ENCODE results near the gene WDR48. TPM values are rescaled to one million over a fixed set of nuclear protein-coding genes. Genes with fewer than 3 reads are reported as not detected.

Gene WDR48
- total RNA-seq, 2 donors from 2014 or later = 26.9 to 31.8 TPM

GRCh38 chr3:39100500-39100886 is 48.7 kb downstream of the WDR48 start:
- Mint-ChIP-seq H3K27ac (no peak overlapping the region), H3K36me3 (no peaks in the 10 kb centered on the region), H3K27me3 (peaks cover 0 to under 1% of the 10 kb centered on the region in 2 donors), H3K4me1 (ENCODE audit: low read depth in 2 of 2) (peaks cover 4 to 6% of the 10 kb centered on the region in 2 donors), H3K9me3 (no peaks in the 10 kb centered on the region), H3K4me3 (no peak overlapping the region)
- no peak for ATAC-seq
- no peak for DNase-seq (ENCODE audit: low spot score)

DNA sequence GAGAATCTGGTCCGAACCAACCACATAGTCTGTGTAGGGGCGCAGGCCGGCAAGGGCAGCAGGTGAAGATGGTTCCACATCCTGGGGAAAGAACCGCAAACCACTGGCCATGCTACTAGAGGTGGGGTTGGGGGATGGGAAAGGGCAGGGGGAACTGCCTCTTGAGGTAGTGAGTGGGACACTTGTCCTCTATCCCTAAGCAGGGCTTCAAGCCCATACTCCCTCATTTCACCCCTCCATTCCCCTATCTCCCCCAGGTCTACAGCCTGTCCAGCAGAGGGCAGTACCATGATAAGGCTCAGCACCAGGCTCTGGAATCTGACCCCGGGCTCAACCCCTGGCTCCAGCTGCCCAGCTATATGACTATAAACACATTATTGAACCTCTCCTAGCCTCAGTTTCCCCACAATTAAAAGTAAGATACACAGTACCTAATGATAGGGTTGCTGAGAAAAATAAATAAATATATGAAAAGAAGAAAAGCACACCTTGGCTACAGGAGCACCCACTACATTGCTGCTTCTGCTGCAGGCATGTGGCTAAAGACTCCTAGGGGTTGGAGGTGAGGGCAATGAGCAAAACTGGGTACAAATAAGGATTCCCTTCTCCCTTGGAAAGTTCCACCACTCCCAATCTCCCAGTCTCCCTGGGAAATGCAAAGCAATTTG is 49.3 kb downstream of the WDR48 start:
- ATAC-seq (peak; percentile 59 to 62), DNase-seq (ENCODE audit: low spot score) (peak; percentile 56)
- Mint-ChIP-seq H3K27ac (no peak overlapping the region), H3K9me3 (no peaks in the 10 kb centered on the region), H3K36me3 (no peaks in the 10 kb centered on the region), H3K27me3 (peaks cover 5 to 7% of the 10 kb centered on the region in 2 donors), H3K4me3 (no peak overlapping the region), H3K4me1 (ENCODE audit: low read depth in 2 of 2) (peaks cover 9 to 13% of the 10 kb centered on the region in 2 donors)

- Mint-ChIP-seq H3K4me3 (no peak overlapping the region), H3K27ac (no peak overlapping the region), H3K4me1 (ENCODE audit: low read depth in 2 of 2) (peaks cover 18 to 23% of the 10 kb centered on the region in 2 donors)
Observed at GRCh38 chr3:39102504-39103323, 50.9 kb downstream of the WDR48 start.

DNA sequence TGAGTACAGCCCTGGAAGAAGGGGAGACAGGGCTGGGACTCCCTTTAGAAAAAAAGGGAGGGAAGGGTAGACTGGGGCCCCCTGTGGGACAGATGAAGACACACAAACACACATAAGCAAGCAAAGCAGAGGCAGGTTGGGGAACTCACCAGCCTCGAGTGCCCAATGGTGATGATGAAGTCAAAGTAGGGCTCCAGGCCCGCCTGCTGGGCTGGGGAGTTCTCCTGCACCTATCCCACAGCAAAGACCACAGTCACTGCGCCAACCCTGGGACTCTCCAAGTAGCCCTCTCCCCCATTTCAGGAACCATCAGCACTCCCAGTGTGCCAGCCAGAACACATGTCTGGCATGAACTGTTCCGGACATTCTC is 51.5 kb downstream of the WDR48 start:
- H3K27me3 Mint-ChIP-seq = peaks cover 11 to 12% of the 10 kb centered on the region in 2 donors
- H3K27ac Mint-ChIP-seq = no peak overlapping the region
- H3K4me1 Mint-ChIP-seq (ENCODE audit: low read depth in 2 of 2) = peaks cover 24 to 28% of the 10 kb centered on the region in 2 donors
- DNase-seq (ENCODE audit: low spot score) = peak; percentile 13
- no peak overlapping the region for H3K4me3 Mint-ChIP-seq
- H3K9me3 Mint-ChIP-seq = no peaks in the 10 kb centered on the region
- H3K36me3 Mint-ChIP-seq = no peaks in the 10 kb centered on the region
- no peak for ATAC-seq

More at GRCh38 chr3:39102504-39103323, 50.9 kb downstream of the WDR48 start:
- ATAC-seq (no peak), DNase-seq (ENCODE audit: low spot score) (peak; percentile 57)
- Mint-ChIP-seq H3K9me3 (no peaks in the 10 kb centered on the region), H3K27me3 (peaks cover 11 to 12% of the 10 kb centered on the region in 2 donors), H3K36me3 (no peaks in the 10 kb centered on the region)

- Mint-ChIP-seq H3K27me3 (peaks cover 11 to 12% of the 10 kb centered on the region in 2 donors), H3K9me3 (no peaks in the 10 kb centered on the region), H3K36me3 (no peaks in the 10 kb centered on the region), H3K4me1 (ENCODE audit: low read depth in 2 of 2) (peaks cover 31 to 35% of the 10 kb centered on the region in 2 donors), H3K27ac (no peak overlapping the region), H3K4me3 (no peak overlapping the region)
- no peak for ATAC-seq
- peak; percentile 39 for DNase-seq (ENCODE audit: low spot score)
Observed at GRCh38 chr3:39103791-39104552, 52.2 kb downstream of the WDR48 start.

DNA sequence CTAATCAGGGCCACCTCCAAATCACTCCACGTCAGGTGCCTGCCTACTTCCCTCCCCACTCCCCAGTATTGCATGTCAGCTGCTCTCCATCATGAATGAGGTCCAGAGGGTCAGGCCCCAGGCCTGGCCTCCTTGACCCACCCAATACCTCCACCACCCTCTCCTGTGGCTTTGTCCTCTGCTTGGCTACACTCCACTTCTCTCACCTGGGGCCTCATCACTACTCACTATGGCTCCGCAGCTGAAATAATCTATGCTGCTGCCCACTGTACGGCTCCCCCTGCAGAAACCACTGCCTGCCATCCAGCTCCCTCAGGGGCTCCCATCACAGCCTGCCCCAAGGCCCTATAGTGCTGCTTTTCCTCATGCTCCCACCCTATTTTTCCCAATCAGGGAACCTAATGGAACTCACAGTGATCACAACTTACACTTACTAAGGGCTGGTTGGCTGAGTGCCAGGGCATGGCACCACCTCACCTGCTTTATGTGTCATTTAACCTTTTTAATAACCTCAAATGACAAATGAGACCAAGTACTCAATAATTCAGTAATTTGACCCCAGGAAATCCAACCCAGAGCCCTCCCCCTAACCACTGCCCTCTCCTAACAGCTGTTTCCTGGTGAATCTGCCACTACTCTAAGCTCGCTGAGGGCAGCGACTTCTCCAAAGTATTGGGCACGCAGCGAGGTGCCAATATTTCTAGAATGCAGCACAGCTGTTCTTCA is 53.3 kb downstream of the WDR48 start:
- Mint-ChIP-seq H3K4me1 (ENCODE audit: low read depth in 2 of 2) (peaks cover 36 to 41% of the 10 kb centered on the region in 2 donors), H3K36me3 (no peaks in the 10 kb centered on the region), H3K27me3 (peaks cover 11 to 16% of the 10 kb centered on the region in 2 donors), H3K4me3 (peak overlapping the region; percentile 75), H3K27ac (peak overlapping the region in 1 of 2 donors; percentile 10), H3K9me3 (no peaks in the 10 kb centered on the region)
- ATAC-seq = no peak
- DNase-seq (ENCODE audit: low spot score) = no peak

GRCh38 chr3:39105687-39106063 is 53.9 kb downstream of the WDR48 start:
- peak overlapping the region in 1 of 2 donors; percentile 10 for H3K27ac Mint-ChIP-seq
- H3K4me3 Mint-ChIP-seq = peak overlapping the region; percentile 75
- DNase-seq (ENCODE audit: low spot score) = no peak
- ATAC-seq = no peak
- H3K4me1 Mint-ChIP-seq (ENCODE audit: low read depth in 2 of 2) = peaks cover 36 to 41% of the 10 kb centered on the region in 2 donors
- H3K27me3 Mint-ChIP-seq = peaks cover 11 to 16% of the 10 kb centered on the region in 2 donors
- H3K9me3 Mint-ChIP-seq = no peaks in the 10 kb centered on the region
- no peaks in the 10 kb centered on the region for H3K36me3 Mint-ChIP-seq

GRCh38 chr3:39106281-39106811 is 54.5 kb downstream of the WDR48 start:
- H3K9me3 Mint-ChIP-seq = no peaks in the 10 kb centered on the region
- H3K4me1 Mint-ChIP-seq (ENCODE audit: low read depth in 2 of 2) = peaks cover 36 to 41% of the 10 kb centered on the region in 2 donors
- peak overlapping the region; percentile 75 for H3K4me3 Mint-ChIP-seq
- peak overlapping the region in 1 of 2 donors; percentile 10 for H3K27ac Mint-ChIP-seq
- DNase-seq (ENCODE audit: low spot score) (no peak), ATAC-seq (no peak)
- H3K36me3 Mint-ChIP-seq = no peaks in the 10 kb centered on the region
- peaks cover 11 to 17% of the 10 kb centered on the region in 2 donors for H3K27me3 Mint-ChIP-seq

DNA sequence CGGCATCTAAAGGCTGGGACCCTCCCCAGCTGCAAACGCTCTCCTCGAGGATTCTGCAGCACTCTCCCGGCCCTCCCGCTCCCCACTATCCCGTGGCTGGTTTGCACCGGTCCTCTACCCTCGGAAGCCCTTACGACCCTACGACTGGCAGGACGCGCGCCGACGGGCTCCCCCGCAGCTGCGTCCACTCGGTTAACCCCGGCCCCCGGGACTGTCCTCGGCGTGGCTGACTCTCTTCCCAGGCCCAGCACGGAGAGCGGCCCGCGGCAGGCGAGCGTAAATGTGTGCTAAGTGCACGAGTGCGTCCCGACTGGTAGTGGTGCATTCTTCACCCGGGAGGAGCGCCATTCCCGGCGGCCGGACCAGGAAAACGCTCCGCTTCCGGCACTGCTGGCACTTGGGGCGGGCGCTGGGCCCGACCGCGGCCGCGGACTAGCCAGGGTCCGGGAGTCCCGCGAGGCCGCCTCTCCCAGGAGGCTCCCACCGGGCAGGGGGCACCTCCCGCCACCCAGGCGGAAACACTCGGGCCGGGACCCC is 55.1 kb downstream of the WDR48 start:
- Mint-ChIP-seq H3K9me3 (no peaks in the 10 kb centered on the region), H3K4me1 (ENCODE audit: low read depth in 2 of 2) (peaks cover 36 to 41% of the 10 kb centered on the region in 2 donors), H3K36me3 (no peaks in the 10 kb centered on the region), H3K27ac (no peak overlapping the region), H3K27me3 (peaks cover 15 to 23% of the 10 kb centered on the region in 2 donors), H3K4me3 (peak overlapping the region; percentile 75)
- peak; percentile 8 to 50 for ATAC-seq
- DNase-seq (ENCODE audit: low spot score) = no peak

- Mint-ChIP-seq H3K4me1 (ENCODE audit: low read depth in 2 of 2) (peaks cover 36 to 41% of the 10 kb centered on the region in 2 donors), H3K4me3 (peak within 1 kb of the TSS; percentile 94), H3K9me3 (no peaks in the 10 kb centered on the region), H3K36me3 (no peaks in the 10 kb centered on the region), H3K27ac (peak within 1 kb of the TSS; percentile 15 to 20), H3K27me3 (peaks cover 17 to 24% of the 10 kb centered on the region in 2 donors)
- DNase-seq (ENCODE audit: low spot score) (peak; percentile 81), ATAC-seq (peak; percentile 76 to 82)
Observed at GRCh38 chr3:39107388-39108199, 55.8 kb downstream of the WDR48 start, which contains the start of the genes GORASP1 and TTC21A. TSS of gene GORASP1 (minus strand) at chr3:39107627. CDS start at chr3:39107541, 86 bp downstream. TSS of gene TTC21A (plus strand) at chr3:39107680. CDS start at chr3:39107838, 158 bp downstream.

GRCh38 chr3:39108200-39108710 is 56.4 kb downstream of the WDR48 start:
- H3K4me1 Mint-ChIP-seq (ENCODE audit: low read depth in 2 of 2) = peaks cover 36 to 41% of the 10 kb centered on the region in 2 donors
- peak; percentile 75 to 79 for ATAC-seq
- H3K4me3 Mint-ChIP-seq = peak overlapping the region; percentile 94
- peak; percentile 62 for DNase-seq (ENCODE audit: low spot score)
- no peaks in the 10 kb centered on the region for H3K9me3 Mint-ChIP-seq
- H3K27me3 Mint-ChIP-seq = peaks cover 17 to 25% of the 10 kb centered on the region in 2 donors
- H3K36me3 Mint-ChIP-seq = no peaks in the 10 kb centered on the region
- H3K27ac Mint-ChIP-seq = peak overlapping the region; percentile 15 to 20

DNA sequence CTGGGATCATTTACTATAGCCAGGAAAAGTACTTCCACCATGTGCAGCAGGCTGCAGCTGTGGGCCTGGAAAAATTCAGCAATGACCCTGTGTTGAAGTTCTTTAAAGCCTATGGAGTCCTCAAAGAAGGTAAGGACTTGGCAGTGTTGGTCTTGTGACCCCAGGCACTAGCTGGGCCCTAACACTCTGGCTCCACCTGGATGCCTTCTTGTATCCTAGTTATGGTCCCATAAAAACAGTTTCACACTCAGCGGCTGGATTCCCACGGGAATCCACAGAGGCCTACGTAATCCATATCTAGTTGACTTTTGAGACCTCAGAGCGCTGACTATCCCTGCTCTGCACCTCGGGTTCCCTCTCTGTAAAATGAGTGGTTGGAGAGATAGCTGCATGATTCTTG is 57.3 kb downstream of the WDR48 start:
- H3K27ac Mint-ChIP-seq = peak overlapping the region in 1 of 2 donors; percentile 15
- peak overlapping the region; percentile 94 for H3K4me3 Mint-ChIP-seq
- H3K9me3 Mint-ChIP-seq = no peaks in the 10 kb centered on the region
- peaks cover 17 to 25% of the 10 kb centered on the region in 2 donors for H3K27me3 Mint-ChIP-seq
- DNase-seq (ENCODE audit: low spot score) (peak; percentile 23), ATAC-seq (no peak)
- peaks cover 36 to 41% of the 10 kb centered on the region in 2 donors for H3K4me1 Mint-ChIP-seq (ENCODE audit: low read depth in 2 of 2)
- H3K36me3 Mint-ChIP-seq = no peaks in the 10 kb centered on the region
